ENCODE measurements around the gene FFAR4. TPM values are rescaled to one million over a fixed set of nuclear protein-coding genes. Genes with fewer than 3 reads are reported as not detected.
"Not testable (repeated sequence)": the region's sequence is repeated elsewhere in the genome, so short reads cannot be mapped to it uniquely, and the experiment has no call there.

Gene FFAR4
- polyA plus RNA-seq, result not detected

GRCh38 chr10:93566435-93567276 lies at the start of gene FFAR4:
TSS of gene FFAR4 (plus strand) at chr10:93566665. CDS start at chr10:93566721, 56 bp downstream.
- no peaks in the 10 kb centered on the region for H3K9me3 Mint-ChIP-seq
- DNase-seq, result no peak
- H3K27ac Mint-ChIP-seq, result no peak within 1 kb of the TSS
- no peaks in the 10 kb centered on the region for H3K36me3 Mint-ChIP-seq
- no peaks in the 10 kb centered on the region for H3K4me1 Mint-ChIP-seq
- peaks cover 6 to 8% (median 8%) of the 10 kb centered on the region in 3 donors for H3K27me3 Mint-ChIP-seq (ENCODE audit: low read depth in 3 of 3)
- no peak within 1 kb of the TSS for H3K4me3 Mint-ChIP-seq

DNA sequence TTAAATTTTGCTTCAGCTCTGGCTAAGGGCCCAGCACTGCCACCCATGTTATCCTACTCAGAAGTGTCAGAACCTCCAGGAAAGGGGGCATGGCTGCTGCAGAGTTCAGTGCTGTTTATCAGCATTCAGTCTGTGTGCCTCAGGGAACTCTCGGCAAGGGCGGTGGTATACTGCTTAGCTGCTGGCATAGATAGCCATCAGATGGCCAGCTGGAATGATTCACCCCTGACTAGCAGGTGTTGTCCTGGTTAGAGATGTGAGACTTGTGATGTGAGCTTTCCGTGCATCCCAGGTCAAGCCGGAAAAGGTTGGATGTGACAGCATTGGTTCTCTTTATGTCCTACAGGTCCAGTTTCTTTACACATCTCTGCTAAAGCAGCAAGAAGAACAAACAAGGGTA lies 47.9 kb upstream of the FFAR4 start:
- Mint-ChIP-seq H3K9me3 (no peaks in the 10 kb centered on the region), H3K4me3 (no peak overlapping the region), H3K27ac (no peak overlapping the region), H3K4me1 (no peaks in the 10 kb centered on the region), H3K36me3 (peaks cover 0 to 10% (median 0%) of the 10 kb centered on the region in 3 donors), H3K27me3 (ENCODE audit: low read depth in 3 of 3) (no peaks in the 10 kb centered on the region)
- DNase-seq, result no peak

DNA sequence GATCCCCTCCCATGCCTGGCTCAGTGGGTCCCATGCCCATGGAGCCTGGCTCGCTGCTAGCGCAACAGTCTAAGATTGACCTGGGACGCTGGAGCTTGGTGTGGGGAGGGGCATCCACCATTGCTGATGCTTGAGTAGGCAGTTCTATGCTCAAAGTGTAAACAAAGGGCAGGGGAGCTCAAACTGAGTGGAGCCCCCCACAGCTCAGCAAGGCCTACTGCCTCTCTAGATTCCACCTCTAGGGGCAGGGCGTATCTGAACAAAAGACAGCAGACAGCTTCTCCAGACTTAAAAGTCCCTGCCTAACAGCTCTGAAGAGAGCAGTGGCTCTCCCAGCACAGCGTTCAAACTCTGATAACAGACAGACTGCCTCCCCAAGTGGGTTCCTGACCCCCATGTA lies 31.2 kb upstream of the FFAR4 start:
- no peaks in the 10 kb centered on the region for H3K4me1 Mint-ChIP-seq
- H3K36me3 Mint-ChIP-seq, result no peaks in the 10 kb centered on the region
- peaks cover 3 to 9% (median 6%) of the 10 kb centered on the region in 3 donors for H3K27me3 Mint-ChIP-seq (ENCODE audit: low read depth in 3 of 3)
- no peak for DNase-seq
- peaks cover 0 to 3% (median 0%) of the 10 kb centered on the region in 6 donors for H3K9me3 Mint-ChIP-seq
- H3K4me3 Mint-ChIP-seq, result no peak overlapping the region
- H3K27ac Mint-ChIP-seq, result no peak overlapping the region

- not testable (repeated sequence) for H3K27me3 Mint-ChIP-seq (ENCODE audit: low read depth in 3 of 3); H3K27ac Mint-ChIP-seq; H3K4me1 Mint-ChIP-seq; DNase-seq; H3K36me3 Mint-ChIP-seq; H3K4me3 Mint-ChIP-seq; H3K9me3 Mint-ChIP-seq
Observed at GRCh38 chr10:93540871-93541270, 25.6 kb upstream of the FFAR4 start.

- peaks cover 3 to 9% (median 6%) of the 10 kb centered on the region in 3 donors for H3K27me3 Mint-ChIP-seq (ENCODE audit: low read depth in 3 of 3)
- no peak for DNase-seq
- peaks cover 0 to 2% of the 10 kb centered on the region in 2 donors for H3K4me1 Mint-ChIP-seq
- H3K27ac Mint-ChIP-seq, result no peak overlapping the region
- no peaks in the 10 kb centered on the region for H3K36me3 Mint-ChIP-seq
- H3K4me3 Mint-ChIP-seq, result no peak overlapping the region
- H3K9me3 Mint-ChIP-seq, result peaks cover 0 to 3% (median 0%) of the 10 kb centered on the region in 6 donors
Observed at GRCh38 chr10:93541402-93542357, 24.8 kb upstream of the FFAR4 start.

DNA sequence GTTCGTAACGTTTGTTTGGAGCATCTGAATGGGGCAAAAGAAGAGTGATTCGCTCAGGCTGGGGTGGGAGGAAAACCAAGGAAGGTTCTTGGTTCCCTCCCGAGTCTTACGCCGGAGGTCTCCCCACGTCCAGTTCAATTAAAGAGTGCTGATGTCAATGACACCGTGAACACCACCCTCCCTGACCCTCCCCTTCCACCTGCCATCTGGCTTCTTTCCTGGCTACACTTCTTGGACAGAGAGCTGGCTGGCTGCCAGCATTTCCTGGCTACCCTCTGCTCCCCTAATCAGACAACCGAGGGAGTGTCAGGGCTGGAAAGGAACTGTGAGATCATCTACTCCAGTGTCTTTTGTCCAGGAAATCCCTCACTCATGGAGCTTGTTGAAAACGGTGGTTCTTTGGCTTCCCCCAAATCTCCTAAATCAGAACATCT lies 24.1 kb upstream of the FFAR4 start:
- H3K27ac Mint-ChIP-seq, result no peak overlapping the region
- peaks cover 0 to 2% of the 10 kb centered on the region in 2 donors for H3K4me1 Mint-ChIP-seq
- no peak for DNase-seq

DNA sequence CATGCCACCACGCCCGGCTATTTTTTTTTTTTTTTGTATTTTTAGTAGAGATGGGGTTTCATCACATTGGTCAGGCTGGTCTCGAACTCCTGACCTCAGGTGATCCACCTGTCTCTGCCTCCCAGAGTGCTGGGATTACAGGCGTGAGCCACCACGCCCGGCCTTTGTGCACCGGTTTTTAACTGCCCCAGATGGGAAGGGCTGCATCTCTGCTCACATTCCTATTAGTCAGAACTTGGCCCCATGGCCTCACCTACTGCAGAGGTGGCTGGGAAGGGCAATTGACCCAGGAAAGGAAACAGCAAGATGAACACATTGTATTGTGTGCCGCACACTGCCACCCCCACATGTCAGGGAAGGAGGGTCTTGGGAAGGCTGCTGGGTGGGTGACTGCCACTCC lies 19.5 kb upstream of the FFAR4 start:
- H3K9me3 Mint-ChIP-seq; H3K27me3 Mint-ChIP-seq (ENCODE audit: low read depth in 3 of 3); H3K4me3 Mint-ChIP-seq; DNase-seq; H3K36me3 Mint-ChIP-seq; H3K27ac Mint-ChIP-seq; H3K4me1 Mint-ChIP-seq: not testable (repeated sequence)

More for the DNA sequence above, 24.1 kb upstream of the FFAR4 start:
- Mint-ChIP-seq H3K9me3 (peaks cover 0 to 3% (median 0%) of the 10 kb centered on the region in 6 donors), H3K27me3 (ENCODE audit: low read depth in 3 of 3) (peaks cover 4 to 9% (median 6%) of the 10 kb centered on the region in 3 donors), H3K4me3 (no peak overlapping the region), H3K36me3 (no peaks in the 10 kb centered on the region)

DNA sequence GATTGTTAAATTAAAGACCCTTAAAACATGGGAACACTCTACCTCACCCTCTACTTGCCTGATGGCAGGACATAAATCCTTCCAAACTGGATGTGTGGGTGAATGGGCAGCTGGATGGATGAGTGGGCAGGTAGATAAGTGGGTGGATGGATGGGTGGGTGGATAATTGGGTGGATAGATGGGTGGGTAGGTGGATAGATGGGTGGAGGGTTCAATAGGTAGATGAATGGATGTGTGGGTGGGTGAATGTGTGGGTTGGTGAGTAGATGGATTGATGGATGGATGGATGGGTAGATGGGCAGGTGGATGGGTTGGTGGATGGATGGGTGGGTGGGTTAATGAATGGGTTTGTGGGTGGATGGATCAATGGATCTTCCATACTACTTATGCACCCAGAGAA lies 18.9 kb upstream of the FFAR4 start:
- no peak overlapping the region for H3K27ac Mint-ChIP-seq
- H3K9me3 Mint-ChIP-seq, result no peaks in the 10 kb centered on the region
- no peak for DNase-seq
- H3K27me3 Mint-ChIP-seq (ENCODE audit: low read depth in 3 of 3), result peaks cover 2 to 4% (median 2%) of the 10 kb centered on the region in 3 donors
- H3K4me3 Mint-ChIP-seq, result no peak overlapping the region
- no peaks in the 10 kb centered on the region for H3K36me3 Mint-ChIP-seq
- H3K4me1 Mint-ChIP-seq, result peaks cover 0 to under 1% of the 10 kb centered on the region in 2 donors

GRCh38 chr10:93548376-93549071 lies 17.9 kb upstream of the FFAR4 start:
- no peaks in the 10 kb centered on the region for H3K36me3 Mint-ChIP-seq
- H3K9me3 Mint-ChIP-seq, result no peaks in the 10 kb centered on the region
- DNase-seq, result no peak
- no peak overlapping the region for H3K27ac Mint-ChIP-seq
- no peak overlapping the region for H3K4me3 Mint-ChIP-seq
- peaks cover 1 to 2% (median 2%) of the 10 kb centered on the region in 3 donors for H3K27me3 Mint-ChIP-seq (ENCODE audit: low read depth in 3 of 3)
- no peaks in the 10 kb centered on the region for H3K4me1 Mint-ChIP-seq

- H3K27me3 Mint-ChIP-seq (ENCODE audit: low read depth in 3 of 3), result peaks cover 2 to 8% (median 7%) of the 10 kb centered on the region in 3 donors
- H3K36me3 Mint-ChIP-seq, result no peaks in the 10 kb centered on the region
- H3K4me1 Mint-ChIP-seq, result no peaks in the 10 kb centered on the region
- DNase-seq, result no peak
- H3K27ac Mint-ChIP-seq, result no peak overlapping the region
- no peaks in the 10 kb centered on the region for H3K9me3 Mint-ChIP-seq
- H3K4me3 Mint-ChIP-seq, result no peak overlapping the region
Observed at GRCh38 chr10:93550606-93551005, 15.9 kb upstream of the FFAR4 start.

DNA sequence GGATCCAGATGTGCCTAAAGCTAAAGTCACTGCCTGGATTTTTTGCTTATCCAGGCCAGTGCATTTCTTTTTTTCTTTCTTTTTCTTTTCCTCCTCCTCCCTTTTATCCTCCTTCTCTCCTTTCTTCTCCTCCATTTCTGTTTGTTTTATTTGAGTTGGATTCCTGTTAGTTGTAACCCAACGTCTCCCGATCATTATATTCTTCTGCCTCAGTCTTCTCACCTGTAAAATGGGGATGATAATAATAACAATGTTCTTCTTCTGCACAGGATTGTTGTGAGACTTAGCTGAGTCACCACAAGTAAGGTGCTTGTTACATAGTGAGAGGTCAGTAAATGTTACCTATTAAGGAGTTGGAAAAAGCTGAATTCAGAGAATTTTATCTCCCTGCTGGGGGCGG lies 13.7 kb upstream of the FFAR4 start:
- Mint-ChIP-seq H3K27me3 (ENCODE audit: low read depth in 3 of 3) (peaks cover 0 to 7% (median 6%) of the 10 kb centered on the region in 3 donors), H3K36me3 (no peaks in the 10 kb centered on the region), H3K4me3 (no peak overlapping the region), H3K9me3 (no peaks in the 10 kb centered on the region), H3K4me1 (no peaks in the 10 kb centered on the region), H3K27ac (no peak overlapping the region)
- DNase-seq, result no peak

GRCh38 chr10:93553482-93554315 lies 12.8 kb upstream of the FFAR4 start:
- no peaks in the 10 kb centered on the region for H3K4me1 Mint-ChIP-seq
- H3K27me3 Mint-ChIP-seq (ENCODE audit: low read depth in 3 of 3), result peaks cover 2 to 7% (median 6%) of the 10 kb centered on the region in 3 donors
- no peaks in the 10 kb centered on the region for H3K9me3 Mint-ChIP-seq
- DNase-seq, result no peak
- H3K27ac Mint-ChIP-seq, result no peak overlapping the region
- H3K4me3 Mint-ChIP-seq, result no peak overlapping the region
- H3K36me3 Mint-ChIP-seq, result no peaks in the 10 kb centered on the region

- Mint-ChIP-seq H3K27me3 (ENCODE audit: low read depth in 3 of 3) (peaks cover 2 to 7% (median 6%) of the 10 kb centered on the region in 3 donors), H3K36me3 (no peaks in the 10 kb centered on the region), H3K27ac (peak overlapping the region in 1 of 6 donors; percentile 2), H3K9me3 (no peaks in the 10 kb centered on the region), H3K4me3 (no peak overlapping the region), H3K4me1 (no peaks in the 10 kb centered on the region)
- DNase-seq, result no peak
Observed at GRCh38 chr10:93554316-93554663, 12.2 kb upstream of the FFAR4 start.

Measured in immature natural killer cell (primary cell).